Measurements from ENCODE around the gene BRDT. TPM values are rescaled to one million over a fixed set of nuclear protein-coding genes. Genes with fewer than 3 reads are reported as not detected.

BRDT gene
- total RNA-seq, 4 donors from 2014 or later: not detected

DNA sequence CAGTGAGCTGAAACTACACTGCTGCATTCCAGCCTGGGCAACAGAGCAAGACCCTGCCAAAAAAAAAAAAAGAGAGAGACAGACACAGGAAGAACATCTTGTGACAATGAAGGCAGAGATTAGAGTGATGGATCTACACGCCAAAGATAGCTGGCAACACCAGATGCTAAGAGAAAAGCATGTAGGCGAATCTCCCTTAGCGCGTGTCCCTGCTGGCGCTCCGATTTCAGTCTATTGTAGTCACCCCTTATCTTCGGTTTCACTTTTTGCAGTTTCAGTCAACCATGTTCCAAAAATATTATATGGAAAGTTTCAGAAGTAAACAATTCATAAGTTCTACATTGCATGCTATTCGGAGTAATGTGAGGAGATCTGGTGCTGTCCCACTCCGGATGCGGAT, 11.6 kb upstream of the BRDT start:
- DNase-seq: no peak
- WGBS, 2 donors (ENCODE audit: low coverage in 1 of 2): 93 to 96% methylated on average over 10 of the region's 10 CpGs
- intact Hi-C loops (cut with DNase I; ENCODE audit: low total_unique reads): loop anchor here (5.0 kb wide), 1 partner anchor 940 kb away; no protein-coding TSS in a partner anchor
- no peak overlapping the region for H3K4me3 ChIP-seq
- H3K27ac ChIP-seq: no peak overlapping the region
- TF ChIP-seq, protein P1, sequence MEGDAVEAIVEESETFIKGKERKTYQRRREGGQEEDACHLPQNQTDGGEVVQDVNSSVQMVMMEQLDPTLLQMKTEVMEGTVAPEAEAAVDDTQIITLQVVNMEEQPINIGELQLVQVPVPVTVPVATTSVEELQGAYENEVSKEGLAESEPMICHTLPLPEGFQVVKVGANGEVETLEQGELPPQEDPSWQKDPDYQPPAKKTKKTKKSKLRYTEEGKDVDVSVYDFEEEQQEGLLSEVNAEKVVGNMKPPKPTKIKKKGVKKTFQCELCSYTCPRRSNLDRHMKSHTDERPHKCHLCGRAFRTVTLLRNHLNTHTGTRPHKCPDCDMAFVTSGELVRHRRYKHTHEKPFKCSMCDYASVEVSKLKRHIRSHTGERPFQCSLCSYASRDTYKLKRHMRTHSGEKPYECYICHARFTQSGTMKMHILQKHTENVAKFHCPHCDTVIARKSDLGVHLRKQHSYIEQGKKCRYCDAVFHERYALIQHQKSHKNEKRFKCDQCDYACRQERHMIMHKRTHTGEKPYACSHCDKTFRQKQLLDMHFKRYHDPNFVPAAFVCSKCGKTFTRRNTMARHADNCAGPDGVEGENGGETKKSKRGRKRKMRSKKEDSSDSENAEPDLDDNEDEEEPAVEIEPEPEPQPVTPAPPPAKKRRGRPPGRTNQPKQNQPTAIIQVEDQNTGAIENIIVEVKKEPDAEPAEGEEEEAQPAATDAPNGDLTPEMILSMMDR (IDR thresholded peaks at IDR 0.05): no peak
- TF ChIP-seq POLR2AphosphoS5 (IDR thresholded peaks at IDR 0.05): no peak
- TF ChIP-seq POLR2A (IDR thresholded peaks at IDR 0.05): no peak
- TF ChIP-seq EP300 (IDR thresholded peaks at IDR 0.05; ENCODE audit: low read depth): no peak
- no peaks in the 10 kb centered on the region for H3K27me3 ChIP-seq
- in situ Hi-C loops (cut with MboI; ENCODE audit: low pct_ligation_motif_present in 1 of 4, low pct_unique_long_range_greater_than_20kb in 1 of 4, low sequenced_read_pairs in 3 of 4): loop anchor here in 3 of 4 donors (10.0 to 25.0 kb wide), 2 partner anchors 653 to 675 kb away; no protein-coding TSS in a partner anchor
- no peaks in the 10 kb centered on the region for H3K9me3 ChIP-seq
- H3K36me3 ChIP-seq: no peaks in the 10 kb centered on the region
- H3K4me1 ChIP-seq: no peaks in the 10 kb centered on the region

DNA sequence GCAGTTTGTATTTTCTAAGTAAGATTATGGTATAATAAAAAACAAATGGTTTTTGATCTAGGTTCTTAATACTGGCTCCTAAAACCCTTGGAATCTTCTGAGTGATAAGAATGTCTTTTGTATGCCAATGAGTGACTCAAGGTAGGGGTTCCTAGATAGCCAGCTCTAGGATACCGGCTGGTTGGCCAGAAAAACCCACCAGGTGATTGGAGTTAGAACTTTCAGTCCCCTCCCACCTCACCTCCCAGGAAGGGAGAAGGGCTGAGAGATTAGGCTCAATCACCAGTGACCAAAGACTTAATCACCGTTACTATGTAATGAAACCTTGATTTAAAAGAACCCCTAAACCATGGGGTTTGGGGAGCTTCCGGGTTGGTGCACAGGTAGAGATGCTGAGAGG, 8.7 kb upstream of the BRDT start:
- H3K4me3 ChIP-seq: no peak overlapping the region
- intact Hi-C loops (cut with DNase I; ENCODE audit: low total_unique reads) (loop anchor here (2.0 kb wide), 1 partner anchor 34 kb away; no protein-coding TSS in a partner anchor), in situ Hi-C loops (cut with MboI; ENCODE audit: low pct_ligation_motif_present in 1 of 4, low pct_unique_long_range_greater_than_20kb in 1 of 4, low sequenced_read_pairs in 3 of 4) (loop anchor here in 2 of 4 donors (25.0 kb wide), 1 partner anchor 678 kb away; no protein-coding TSS in a partner anchor)
- no peak overlapping the region for H3K27ac ChIP-seq
- H3K9me3 ChIP-seq: no peaks in the 10 kb centered on the region
- 78 to 87% methylated on average over 1 to 3 of the region's 3 CpGs for WGBS, 2 donors (ENCODE audit: low coverage in 1 of 2)
- no peak for DNase-seq
- H3K27me3 ChIP-seq: no peaks in the 10 kb centered on the region
- no peaks in the 10 kb centered on the region for H3K36me3 ChIP-seq
- TF ChIP-seq, protein P1 (IDR thresholded peaks at IDR 0.05): no peak
- no peak for TF ChIP-seq POLR2AphosphoS5 (IDR thresholded peaks at IDR 0.05)
- TF ChIP-seq POLR2A (IDR thresholded peaks at IDR 0.05): no peak
- TF ChIP-seq EP300 (IDR thresholded peaks at IDR 0.05; ENCODE audit: low read depth): no peak
- no peaks in the 10 kb centered on the region for H3K4me1 ChIP-seq

DNA sequence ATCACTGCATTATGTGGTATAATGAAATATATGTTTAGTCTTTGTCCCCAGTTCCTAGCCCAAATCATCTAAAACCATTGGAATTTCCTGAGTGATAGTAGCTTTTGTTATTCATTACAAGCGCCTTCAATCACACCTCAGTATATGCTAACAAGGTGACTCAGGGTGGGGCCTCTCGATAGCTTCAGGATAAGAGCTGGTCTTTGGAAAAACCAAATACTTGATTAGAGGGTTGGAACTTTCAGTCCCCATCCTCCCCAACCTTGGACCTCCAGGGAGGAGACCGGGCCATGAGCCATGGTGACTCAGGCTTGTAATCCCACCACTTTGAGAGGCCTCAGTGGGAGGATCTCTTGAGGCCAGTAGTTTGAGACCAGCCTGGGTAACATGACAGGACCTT, 5.1 kb upstream of the BRDT start:
- Histone ChIP-seq H3K27ac (no peak overlapping the region), H3K4me3 (no peak overlapping the region), H3K9me3 (no peaks in the 10 kb centered on the region), H3K36me3 (no peaks in the 10 kb centered on the region), H3K27me3 (no peaks in the 10 kb centered on the region), H3K4me1 (no peaks in the 10 kb centered on the region)
- in situ Hi-C loops (cut with MboI; ENCODE audit: low pct_ligation_motif_present in 1 of 4, low pct_unique_long_range_greater_than_20kb in 1 of 4, low sequenced_read_pairs in 3 of 4) (loop anchor here in 2 of 4 donors (25.0 kb wide), 1 partner anchor 682 kb away; no protein-coding TSS in a partner anchor), intact Hi-C loops (cut with DNase I; ENCODE audit: low total_unique reads) (no loop called here)
- WGBS, 2 donors (ENCODE audit: low coverage in 1 of 2): 84 to 100% methylated on average over 1 to 3 of the region's 3 CpGs
- no peak for DNase-seq
- TF ChIP-seq EP300 (IDR thresholded peaks at IDR 0.05; ENCODE audit: low read depth): no peak
- TF ChIP-seq, protein P1 (IDR thresholded peaks at IDR 0.05): no peak
- no peak for TF ChIP-seq POLR2AphosphoS5 (IDR thresholded peaks at IDR 0.05)
- TF ChIP-seq POLR2A (IDR thresholded peaks at IDR 0.05): no peak

DNA sequence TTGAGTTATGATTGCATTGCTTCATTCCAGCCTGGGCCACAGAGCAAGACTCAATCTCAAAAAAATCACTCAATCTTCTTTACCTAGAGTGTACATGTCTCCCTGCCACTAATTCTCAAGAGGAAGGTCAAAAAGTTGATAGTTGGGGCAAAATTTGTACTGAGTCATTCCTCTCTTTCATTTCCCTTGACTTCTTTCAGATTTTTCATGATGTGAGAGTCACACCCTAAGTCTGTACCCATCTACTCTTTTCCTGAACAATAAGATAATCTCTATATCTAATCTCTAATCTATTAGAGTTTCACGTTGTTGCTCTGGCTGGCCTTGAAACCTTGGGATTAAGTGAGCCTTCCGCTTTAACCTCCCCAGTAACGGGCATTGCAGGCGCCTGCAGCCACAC, 1.1 kb upstream of the BRDT start:
- TF ChIP-seq EP300 (IDR thresholded peaks at IDR 0.05; ENCODE audit: low read depth) (no peak), POLR2AphosphoS5 (IDR thresholded peaks at IDR 0.05) (no peak), POLR2A (IDR thresholded peaks at IDR 0.05) (no peak)
- TF ChIP-seq, protein P1 (IDR thresholded peaks at IDR 0.05): no peak
- Histone ChIP-seq H3K4me3 (no peak overlapping the region), H3K36me3 (no peaks in the 10 kb centered on the region), H3K4me1 (no peaks in the 10 kb centered on the region), H3K9me3 (no peaks in the 10 kb centered on the region), H3K27me3 (no peaks in the 10 kb centered on the region), H3K27ac (no peak overlapping the region)
- in situ Hi-C loops (cut with MboI; ENCODE audit: low pct_ligation_motif_present in 1 of 4, low pct_unique_long_range_greater_than_20kb in 1 of 4, low sequenced_read_pairs in 3 of 4): loop anchor here in 2 of 4 donors (25.0 kb wide), 1 partner anchor 686 kb away; no protein-coding TSS in a partner anchor
- intact Hi-C loops (cut with DNase I; ENCODE audit: low total_unique reads): no loop called here
- 71 to 84% methylated on average over 4 of the region's 4 CpGs for WGBS, 2 donors (ENCODE audit: low coverage in 1 of 2)
- DNase-seq: no peak

All from transverse colon (tissue), 4 donors.